ENCODE data around the gene FER. TPM values are rescaled to one million over a fixed set of nuclear protein-coding genes. Genes with fewer than 3 reads are reported as not detected.

The FER gene
- total RNA-seq, 1 experiment from 2014 or later: 18.0 TPM

GRCh38 chr5:108748401-108749127 is 867 bp downstream of the FER start:
- Histone ChIP-seq H4K8ac (replicated peaks; ENCODE audit: insufficient read length, low read depth, low read length) (no peak overlapping the region), H3K4me2 (ENCODE audit: insufficient read depth, insufficient read length, low read length) (peak overlapping the region; percentile 100), H2BK20ac (ENCODE audit: low read depth, low read length, poor library complexity, severe bottlenecking) (no peak overlapping the region), H3K9ac (ENCODE audit: extremely low read depth, insufficient read length, low read length) (peak overlapping the region; percentile 91), H2AFZ (ENCODE audit: low read length) (no peak overlapping the region), H3K79me1 (ENCODE audit: insufficient read depth, low read depth, low read length, poor library complexity, severe bottlenecking) (no peaks in the 10 kb centered on the region), H2AK5ac (ENCODE audit: insufficient read length, low read length) (no peak overlapping the region), H3K27me3 (ENCODE audit: insufficient read depth, low read length) (no peaks in the 10 kb centered on the region), H3K18ac (ENCODE audit: insufficient read length, low read depth, low read length) (peak overlapping the region; percentile 96), H3T11ph (ENCODE audit: low read length) (no peak overlapping the region), H2BK12ac (ENCODE audit: insufficient read length, low read depth, low read length) (no peak overlapping the region), H3K23ac (ENCODE audit: insufficient read length, low read depth, low read length) (no peak overlapping the region), H4K20me1 (ENCODE audit: control insufficient read depth, insufficient read depth, insufficient read length) (no peaks in the 10 kb centered on the region), H3K4me1 (ENCODE audit: insufficient read depth, low read length) (peaks cover 3% of the 10 kb centered on the region; the same call in 1 of the 2 replicates), H2BK15ac (ENCODE audit: low read depth, low read length) (no peak overlapping the region), H4K5ac (ENCODE audit: insufficient read length, low read depth, low read length) (no peak overlapping the region), H3K23me2 (ENCODE audit: insufficient read length, low read depth, low read length, poor library complexity, severe bottlenecking) (peaks cover 5% of the 10 kb centered on the region), H3K9me3 (ENCODE audit: control insufficient read depth, low read depth, low read length) (no peaks in the 10 kb centered on the region), H3K14ac (ENCODE audit: insufficient read depth, low read length) (peak overlapping the region; percentile 96), H4K91ac (ENCODE audit: insufficient read length, low read depth, low read length) (no peak overlapping the region), H3K27ac (ENCODE audit: insufficient read length, low read depth, low read length) (peak overlapping the region; percentile 76), H2BK5ac (ENCODE audit: insufficient read length, low read length) (no peak overlapping the region), H3K79me2 (ENCODE audit: insufficient read depth, low read length) (0 out of 2 replicates have a peak, but pooled peaks cover 2% of the 10 kb centered on the region), H3K4ac (ENCODE audit: low read depth, low read length) (no peak overlapping the region; the same call in 1 of the 2 replicates), H3K56ac (ENCODE audit: insufficient read length, low read depth, low read length) (no peak overlapping the region), H2BK120ac (ENCODE audit: low read depth, low read length, poor library complexity, severe bottlenecking) (no peak overlapping the region)
- Mint-ChIP-seq H3K4me3 (peak overlapping the region; percentile 85 to 94), H3K27me3 (ENCODE audit: low read depth) (no peaks in the 10 kb centered on the region), H3K4me1 (peaks cover 23% of the 10 kb centered on the region in 2 experiments), H3K36me3 (ENCODE audit: insufficient read depth in 1 of 3, low read depth in 3 of 3) (no peaks in the 10 kb centered on the region), H3K9me3 (no peaks in the 10 kb centered on the region), H3K27ac (peak overlapping the region; percentile 96 to 99 (median 96))
- peak; percentile 100 for DNase-seq
- no CpG with 5 or more reads among the region's 69 CpGs for WGBS (ENCODE audit: extremely low coverage, insufficient read length, low lambda C conversion rate)
- TF ChIP-seq, protein P1, sequence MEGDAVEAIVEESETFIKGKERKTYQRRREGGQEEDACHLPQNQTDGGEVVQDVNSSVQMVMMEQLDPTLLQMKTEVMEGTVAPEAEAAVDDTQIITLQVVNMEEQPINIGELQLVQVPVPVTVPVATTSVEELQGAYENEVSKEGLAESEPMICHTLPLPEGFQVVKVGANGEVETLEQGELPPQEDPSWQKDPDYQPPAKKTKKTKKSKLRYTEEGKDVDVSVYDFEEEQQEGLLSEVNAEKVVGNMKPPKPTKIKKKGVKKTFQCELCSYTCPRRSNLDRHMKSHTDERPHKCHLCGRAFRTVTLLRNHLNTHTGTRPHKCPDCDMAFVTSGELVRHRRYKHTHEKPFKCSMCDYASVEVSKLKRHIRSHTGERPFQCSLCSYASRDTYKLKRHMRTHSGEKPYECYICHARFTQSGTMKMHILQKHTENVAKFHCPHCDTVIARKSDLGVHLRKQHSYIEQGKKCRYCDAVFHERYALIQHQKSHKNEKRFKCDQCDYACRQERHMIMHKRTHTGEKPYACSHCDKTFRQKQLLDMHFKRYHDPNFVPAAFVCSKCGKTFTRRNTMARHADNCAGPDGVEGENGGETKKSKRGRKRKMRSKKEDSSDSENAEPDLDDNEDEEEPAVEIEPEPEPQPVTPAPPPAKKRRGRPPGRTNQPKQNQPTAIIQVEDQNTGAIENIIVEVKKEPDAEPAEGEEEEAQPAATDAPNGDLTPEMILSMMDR (conservative IDR thresholded peaks at IDR 0.05): no peak; the same call in 2 of the 3 replicates
